HG02973 (cell line): ENCODE measurements around the gene FHAD1.

Experiments
- ATAC-seq: cut with Tn5 transposase; IDR thresholded peaks from one replicate; pipeline ENCODE4 v1.9.1; 2021; ENCODE audit warnings: moderate library complexity; ENCODE audit not compliant: unreplicated experiment

The FHAD1 gene

GRCh38 chr1:15343729-15344128 lies 96.7 kb downstream of the FHAD1 start:
- no peak for ATAC-seq

GRCh38 chr1:15344380-15344779 lies 97.4 kb downstream of the FHAD1 start:
- ATAC-seq, result no peak

GRCh38 chr1:15344800-15345704 lies 98.0 kb downstream of the FHAD1 start:
- no peak for ATAC-seq

GRCh38 chr1:15345705-15346345 lies 98.8 kb downstream of the FHAD1 start:
- no peak for ATAC-seq

- no peak for ATAC-seq
Observed at GRCh38 chr1:15346346-15347030, 99.5 kb downstream of the FHAD1 start.

GRCh38 chr1:15347182-15347581 lies 100.2 kb downstream of the FHAD1 start:
- ATAC-seq, result no peak

GRCh38 chr1:15348648-15349047 lies 101.6 kb downstream of the FHAD1 start:
- ATAC-seq, result no peak

GRCh38 chr1:15349133-15349532 lies 102.1 kb downstream of the FHAD1 start:
- no peak for ATAC-seq

- ATAC-seq, result no peak
Observed at GRCh38 chr1:15350151-15350550, 103.1 kb downstream of the FHAD1 start.

GRCh38 chr1:15350551-15351200 lies 103.7 kb downstream of the FHAD1 start:
- ATAC-seq, result no peak

- no peak for ATAC-seq
Observed at GRCh38 chr1:15351310-15351709, 104.3 kb downstream of the FHAD1 start.

- ATAC-seq, result no peak
Observed at GRCh38 chr1:15352128-15352957, 105.3 kb downstream of the FHAD1 start.

- ATAC-seq, result no peak
Observed at GRCh38 chr1:15353839-15354579, 107.0 kb downstream of the FHAD1 start.

- no peak for ATAC-seq
Observed at GRCh38 chr1:15354580-15354965, 107.5 kb downstream of the FHAD1 start.

- no peak for ATAC-seq
Observed at GRCh38 chr1:15355968-15356625, 109.1 kb downstream of the FHAD1 start.

GRCh38 chr1:15357612-15358207 lies 110.7 kb downstream of the FHAD1 start:
- no peak for ATAC-seq

GRCh38 chr1:15358565-15359133 lies 111.6 kb downstream of the FHAD1 start:
- no peak for ATAC-seq

- no peak for ATAC-seq
Observed at GRCh38 chr1:15360700-15361099, 113.7 kb downstream of the FHAD1 start.
